HCT116 (cell line): ENCODE results near the gene CFI. TPM values are rescaled to one million over a fixed set of nuclear protein-coding genes. Genes with fewer than 3 reads are reported as not detected.

Source experiments
- ATAC-seq: fragments of 200-7000 bp; cut with Tn5 transposase; 2 replicates; pipeline ENCODE4 v1.9.1; 2020; ENCODE audit warnings: mild to moderate bottlenecking, moderate library complexity
- BruUV-seq: library from RNA; stranded (reverse); fragments of 400-500 nt; replicated peaks from 2 replicates; lab custom pipeline; 2021; lab: Mats Ljungman, UMichigan
- CTCF ChIA-PET: fragments of 300-600 bp; sonication (Branson Sonifier 250); formaldehyde crosslinking; loops from one replicate; lab custom pipeline; 2021; ENCODE audit warnings: antibody characterized with exemption; lab: Charles Lee
- POLR2A ChIA-PET: fragments of 300-600, 350-600 bp; sonication (Branson Sonifier 250); formaldehyde crosslinking; loops from one replicate; lab custom pipeline; 2021; ENCODE audit warnings: antibody characterized with exemption; lab: Charles Lee
- RAD21 ChIA-PET, 2 experiments: fragments of 300-600 bp; sonication (Branson Sonifier 250); formaldehyde crosslinking; loops; one replicate each; lab custom pipeline; 2023; ENCODE audit warnings: low total read pairs in 2 of 2; ENCODE audit not compliant: uncharacterized antibody in 2 of 2, unreplicated experiment in 2 of 2, low non-redundant PET in 1 of 2; lab: Charles Lee
- DNase-seq: peaks from one replicate; pipeline ENCODE4 v3.0.0-alpha.2; 2010; ENCODE audit warnings: low read depth, low spot score
- H2AFZ ChIP-seq: fragments of 200-600 bp; shearing (Covaris generic), sonication (generic); 2 replicates; pipeline ENCODE4 v1.6.1; 2017; ENCODE audit warnings: low read depth, mixed run types, mixed read lengths, antibody characterized with exemption, low read length; ENCODE audit not compliant: poor library complexity, severe bottlenecking
- H3K27ac ChIP-seq: 2 replicates; pipeline ENCODE4 v1.5.1; 2012; ENCODE audit warnings: low read depth, low read length
- H3K27me3 ChIP-seq: fragments of 200-600 bp; sonication (generic); 2 replicates; pipeline ENCODE4 v1.6.1; 2016; ENCODE audit warnings: mixed run types, low read length, mixed read lengths; ENCODE audit not compliant: insufficient read depth
- H3K36me3 ChIP-seq, 2 experiments: fragments of 200-500 bp in 1 of 2; fragments of 200-600 bp in 1 of 2; sonication (Bioruptor generic) in 1 of 2; sonication (generic) in 1 of 2; 2 replicates each; pipeline versions ENCODE4 v1.5.1 to v1.6.1; 2014 to 2016; ENCODE audit warnings: low read length in 2 of 2, inconsistent platforms in 1 of 2, mixed read lengths in 1 of 2, mixed run types in 1 of 2; ENCODE audit not compliant: insufficient read depth in 2 of 2, control insufficient read depth in 1 of 2
- H3K4me1 ChIP-seq, 2 experiments: fragments of 200-600 bp in 1 of 2; sonication (generic) in 1 of 2; 2 replicates each; pipeline versions ENCODE4 v1.5.1 to v1.6.1; 2012 to 2017; ENCODE audit warnings: low read length in 2 of 2, inconsistent platforms in 1 of 2, mild to moderate bottlenecking in 1 of 2, mixed read lengths in 1 of 2, mixed run types in 1 of 2, moderate library complexity in 1 of 2; ENCODE audit not compliant: insufficient read depth in 2 of 2, control insufficient read depth in 1 of 2
- H3K4me2 ChIP-seq: fragments of 200-600 bp; sonication (generic); 2 replicates; pipeline ENCODE4 v1.6.1; 2017; ENCODE audit warnings: mixed run types, low read length, mixed read lengths
- H3K4me3 ChIP-seq, 2 experiments: fragments of 200-600 bp in 1 of 2; sonication (generic) in 1 of 2; replicated peaks in 1 of 2; 2 replicates each; pipeline ENCODE4 v1.5.1; 2011 to 2016; ENCODE audit warnings: low read length in 2 of 2, control low read depth in 1 of 2, low read depth in 1 of 2, mild to moderate bottlenecking in 1 of 2, mixed read lengths in 1 of 2, mixed run types in 1 of 2
- H3K79me2 ChIP-seq: fragments of 200-600 bp; sonication (generic); 2 replicates; pipeline ENCODE4 v1.6.1; 2017; ENCODE audit warnings: mild to moderate bottlenecking, mixed run types, low read length, moderate library complexity, mixed read lengths; ENCODE audit not compliant: insufficient read depth
- H3K9ac ChIP-seq: fragments of 200-600 bp; sonication (generic); 2 replicates; pipeline ENCODE4 v1.6.1; 2016; ENCODE audit warnings: low read length, mixed read lengths
- H3K9me2 ChIP-seq: fragments of 200-600 bp; sonication (generic), shearing (Covaris generic); 2 replicates; pipeline ENCODE4 v1.6.1; 2017; ENCODE audit warnings: mixed run types, mild to moderate bottlenecking, moderate library complexity; ENCODE audit not compliant: insufficient read depth
- H3K9me3 ChIP-seq, 2 experiments: fragments of 200-500 bp in 1 of 2; fragments of 200-600 bp in 1 of 2; sonication (Bioruptor generic) in 1 of 2; sonication (generic) in 1 of 2; 2 replicates each; pipeline ENCODE4 v1.6.1; 2014 to 2017; ENCODE audit warnings: low read length in 2 of 2, mixed read lengths in 2 of 2, inconsistent platforms in 1 of 2, low read depth in 1 of 2, mild to moderate bottlenecking in 1 of 2, mixed run types in 1 of 2, moderate library complexity in 1 of 2; ENCODE audit not compliant: control insufficient read depth in 1 of 2, insufficient read depth in 1 of 2
- H4K20me1 ChIP-seq: fragments of 200-600 bp; sonication (generic), shearing (Covaris generic); 2 replicates; pipeline ENCODE4 v1.6.1; 2017; ENCODE audit warnings: mixed run types, mild to moderate bottlenecking, moderate library complexity; ENCODE audit not compliant: insufficient read depth
- ATF3 ChIP-seq: IDR thresholded peaks from 2 replicates; pipeline ENCODE4 v1.6.1; 2012
- CBX3 ChIP-seq: IDR thresholded peaks from 2 replicates; pipeline ENCODE4 v1.6.1; 2012; ENCODE audit warnings: low read depth
- CEBPB ChIP-seq: IDR thresholded peaks from 2 replicates; pipeline ENCODE4 v1.6.1; 2012; ENCODE audit warnings: low read depth
- CTCF ChIP-seq, 3 experiments: fragments of 200-600 bp in 1 of 3; sonication (generic) in 1 of 3; IDR thresholded peaks in 2 of 3; conservative IDR thresholded peaks in 1 of 3; 2 replicates each; pipeline ENCODE4 v1.5.1; 2012 to 2017; ENCODE audit warnings: low read depth in 2 of 3, low read length in 2 of 3, antibody characterized with exemption in 1 of 3, borderline replicate concordance in 1 of 3, control low read depth in 1 of 3, mild to moderate bottlenecking in 1 of 3, mixed read lengths in 1 of 3, mixed run types in 1 of 3, moderate library complexity in 1 of 3; ENCODE audit not compliant: insufficient read depth in 1 of 3
- EGR1 ChIP-seq: IDR thresholded peaks from 2 replicates; pipeline ENCODE4 v1.6.1; 2012; ENCODE audit warnings: low read depth
- ELF1 ChIP-seq: IDR thresholded peaks from 2 replicates; pipeline ENCODE4 v1.6.1; 2012; ENCODE audit warnings: low read depth, borderline replicate concordance
- EZH2 ChIP-seq: fragments of 200-600 bp; sonication (generic); IDR thresholded peaks from 2 replicates; pipeline ENCODE4 v1.6.1; 2017; ENCODE audit warnings: antibody characterized with exemption, mixed run types
- EZH2phosphoT487 ChIP-seq: fragments of 200-600 bp; IDR thresholded peaks from 2 replicates; pipeline ENCODE4 v1.6.1; 2018; ENCODE audit warnings: antibody characterized with exemption, borderline replicate concordance
- FOSL1 ChIP-seq: IDR thresholded peaks from 2 replicates; pipeline ENCODE4 v1.6.1; 2012; ENCODE audit warnings: low read depth
- JUND ChIP-seq: IDR thresholded peaks from 2 replicates; pipeline ENCODE4 v1.6.1; 2012
- MAX ChIP-seq: IDR thresholded peaks from 2 replicates; pipeline ENCODE4 v1.6.1; 2012
- POLR2AphosphoS5 ChIP-seq: IDR thresholded peaks from 2 replicates; pipeline ENCODE4 v1.6.1; 2011; ENCODE audit warnings: mild to moderate bottlenecking, low read depth, low read length, moderate library complexity
- RAD21 ChIP-seq: IDR thresholded peaks from 2 replicates; pipeline ENCODE4 v1.6.1; 2012; ENCODE audit warnings: low read depth, mild to moderate bottlenecking
- SP1 ChIP-seq: IDR thresholded peaks from 2 replicates; pipeline ENCODE4 v1.6.1; 2012; ENCODE audit warnings: low read depth
- SRF ChIP-seq: IDR thresholded peaks from 2 replicates; pipeline ENCODE4 v1.6.1; 2012; ENCODE audit warnings: low read depth
- TCF7L2 ChIP-seq: IDR thresholded peaks from 2 replicates; pipeline ENCODE4 v1.7.0; 2011; ENCODE audit warnings: borderline replicate concordance, inconsistent platforms; ENCODE audit not compliant: insufficient read depth, insufficient read length; ENCODE audit errors: extremely low read depth
- ZFX ChIP-seq: fragments of 450-650 bp; IDR thresholded peaks from 2 replicates; pipeline ENCODE4 v1.6.1; 2017
- ZNF274 ChIP-seq: fragments of 200-500 bp; sonication (Bioruptor generic); IDR thresholded peaks from 2 replicates; pipeline ENCODE4 v1.6.1; 2014; ENCODE audit warnings: mild to moderate bottlenecking, low read depth, low read length, inconsistent platforms
- intact Hi-C: fragments of 100-400 bp; cut with micrococcal nuclease; formaldehyde crosslinking; loops from 2 replicates; pipeline ENCODE4 v1.10.0; 2022
- total RNA-seq: library from RNA; stranded (reverse); gene quantifications from one replicate; pipeline ENCODE4 v1.2.1, GENCODE V29; 2021; ENCODE audit not compliant: unreplicated experiment
- TF ChIP-seq, protein P1 (sequence below): IDR thresholded peaks from 2 replicates; pipeline ENCODE4 v1.6.1; 2011; ENCODE audit warnings: mild to moderate bottlenecking, low read length, moderate library complexity; ENCODE audit not compliant: insufficient replicate concordance; ENCODE audit errors: extremely low read depth

Gene CFI
- total RNA-seq, 1 experiment from 2014 or later: 0.84 TPM

DNA sequence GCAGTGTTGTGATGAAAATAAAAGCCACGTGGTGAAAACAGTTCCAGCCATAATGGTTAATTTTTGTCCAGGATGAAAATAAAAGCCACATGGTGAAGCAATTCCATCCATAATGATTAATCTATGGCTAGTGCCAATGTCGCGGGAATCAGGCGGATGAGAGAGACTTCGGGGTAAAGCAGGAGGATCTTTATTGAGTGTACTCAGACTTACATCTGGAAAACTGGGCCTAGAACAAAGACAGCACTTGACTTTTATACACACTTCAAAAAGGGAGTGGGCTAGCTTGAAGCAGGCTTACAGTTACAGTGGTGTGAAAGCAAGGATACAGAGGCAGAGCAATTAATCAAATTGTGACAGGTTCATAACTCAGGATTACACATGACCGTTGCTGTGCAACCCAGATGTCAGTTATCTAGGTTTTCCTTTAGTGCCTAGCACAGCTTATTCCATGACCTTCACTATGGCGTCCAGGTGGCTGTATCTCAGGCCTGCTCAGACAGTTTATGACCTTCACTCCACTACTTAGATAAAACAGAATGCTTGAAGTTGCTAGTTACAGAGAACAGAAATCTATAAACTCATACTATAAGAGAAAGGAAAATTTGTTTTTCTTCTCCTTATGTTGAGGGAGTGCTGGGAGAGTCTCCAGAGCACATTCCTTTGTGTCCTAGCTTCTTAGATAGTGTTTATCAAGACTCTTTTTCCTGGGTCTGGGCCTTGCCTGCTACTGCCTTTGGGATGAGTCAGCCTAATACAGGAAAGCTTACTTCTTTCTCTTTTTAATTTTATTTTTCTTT, 66.0 kb downstream of the CFI start:
- Histone ChIP-seq H3K27ac (no peak overlapping the region), H2AFZ (no peak overlapping the region)
- CTCF ChIA-PET: no interaction called here
- TF ChIP-seq ZNF274 (no peak), ELF1 (no peak), ZFX (no peak), ATF3 (no peak), MAX (no peak), JUND (no peak), RAD21 (no peak), EGR1 (no peak), SRF (no peak), TCF7L2 (no peak), CTCF (IDR thresholded peaks at IDR 0.05 in 2 of 3, conservative IDR thresholded peaks at IDR 0.05 in 1 of 3; ENCODE audit: borderline replicate concordance in 1 of 3, insufficient read depth in 1 of 3, low read depth in 2 of 3, low read length in 2 of 3) (no peak), POLR2AphosphoS5 (no peak), CBX3 (no peak), EZH2 (no peak), FOSL1 (no peak), SP1 (no peak), CEBPB (no peak), EZH2phosphoT487 (no peak)
- TF ChIP-seq, protein P1, sequence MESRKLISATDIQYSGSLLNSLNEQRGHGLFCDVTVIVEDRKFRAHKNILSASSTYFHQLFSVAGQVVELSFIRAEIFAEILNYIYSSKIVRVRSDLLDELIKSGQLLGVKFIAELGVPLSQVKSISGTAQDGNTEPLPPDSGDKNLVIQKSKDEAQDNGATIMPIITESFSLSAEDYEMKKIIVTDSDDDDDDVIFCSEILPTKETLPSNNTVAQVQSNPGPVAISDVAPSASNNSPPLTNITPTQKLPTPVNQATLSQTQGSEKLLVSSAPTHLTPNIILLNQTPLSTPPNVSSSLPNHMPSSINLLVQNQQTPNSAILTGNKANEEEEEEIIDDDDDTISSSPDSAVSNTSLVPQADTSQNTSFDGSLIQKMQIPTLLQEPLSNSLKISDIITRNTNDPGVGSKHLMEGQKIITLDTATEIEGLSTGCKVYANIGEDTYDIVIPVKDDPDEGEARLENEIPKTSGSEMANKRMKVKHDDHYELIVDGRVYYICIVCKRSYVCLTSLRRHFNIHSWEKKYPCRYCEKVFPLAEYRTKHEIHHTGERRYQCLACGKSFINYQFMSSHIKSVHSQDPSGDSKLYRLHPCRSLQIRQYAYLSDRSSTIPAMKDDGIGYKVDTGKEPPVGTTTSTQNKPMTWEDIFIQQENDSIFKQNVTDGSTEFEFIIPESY: no peak
- TF ChIP-seq, all 23 proteins: peak for 0
- Histone ChIP-seq H3K4me3 (no peak overlapping the region), H3K9me2 (no peaks in the 10 kb centered on the region), H3K9me3 (no peaks in the 10 kb centered on the region), H3K9ac (no peak overlapping the region), H3K4me1 (no peaks in the 10 kb centered on the region; a peak in 1 of 4 replicates), H3K27me3 (no peaks in the 10 kb centered on the region), H4K20me1 (no peaks in the 10 kb centered on the region), H3K36me3 (no peaks in the 10 kb centered on the region), H3K79me2 (no peaks in the 10 kb centered on the region), H3K4me2 (no peak overlapping the region)
- intact Hi-C loops: no loop called here
- DNase-seq: no peak
- ChIA-PET POLR2A (no interaction called here), RAD21 (no interaction called here)
- no TSS peak for BruUV-seq
- no peak for ATAC-seq
